ENCODE measurements around the gene ENDOD1. TPM values are rescaled to one million over a fixed set of nuclear protein-coding genes. Genes with fewer than 3 reads are reported as not detected.

The ENDOD1 gene
- total RNA-seq, 1 experiment from 2014 or later, result 28.2 TPM

DNA sequence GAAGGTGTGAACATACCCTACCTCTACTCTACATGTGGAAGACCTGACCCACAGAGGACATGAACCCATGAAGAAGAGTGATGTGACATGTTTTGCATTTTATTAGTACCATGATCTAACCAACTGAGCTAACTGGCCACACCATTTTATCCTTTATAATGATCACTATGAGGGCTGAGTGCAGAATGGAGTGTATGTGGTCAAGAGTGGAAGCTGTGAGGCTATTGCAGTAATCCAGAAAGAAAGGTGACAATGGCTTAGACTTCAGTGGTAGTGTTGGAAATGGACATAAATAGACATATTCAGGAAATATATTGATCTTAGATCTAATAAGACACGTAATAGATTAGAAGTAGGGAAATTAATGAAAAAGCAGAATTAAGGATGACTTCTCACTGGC, 19.2 kb upstream of the ENDOD1 start:
- Histone ChIP-seq H3K36me3 (ENCODE audit: control insufficient read depth, insufficient read depth, low read length) (peaks cover 2% of the 10 kb centered on the region; the same call in 1 of the 2 replicates), H3K27me3 (ENCODE audit: control insufficient read depth, insufficient read depth, low read length) (no peaks in the 10 kb centered on the region), H3K4me3 (ENCODE audit: low read depth in 2 of 2, low read length in 2 of 2) (no peak overlapping the region), H3K27ac (ENCODE audit: low read length) (no peak overlapping the region), H3K9me3 (ENCODE audit: control insufficient read depth, insufficient read depth, low read depth, low read length) (no peaks in the 10 kb centered on the region), H3K4me1 (ENCODE audit: control insufficient read depth, insufficient read depth, low read length) (peaks cover 8% of the 10 kb centered on the region; the same call in 1 of the 2 replicates)
- no peak for TF ChIP-seq TCF7L2 (IDR thresholded peaks at IDR 0.05; ENCODE audit: low read depth, low read length)
- TF ChIP-seq SIN3A (IDR thresholded peaks at IDR 0.05; ENCODE audit: borderline replicate concordance, insufficient read depth, low read depth, low read length), result no peak
- TF ChIP-seq, protein P1, sequence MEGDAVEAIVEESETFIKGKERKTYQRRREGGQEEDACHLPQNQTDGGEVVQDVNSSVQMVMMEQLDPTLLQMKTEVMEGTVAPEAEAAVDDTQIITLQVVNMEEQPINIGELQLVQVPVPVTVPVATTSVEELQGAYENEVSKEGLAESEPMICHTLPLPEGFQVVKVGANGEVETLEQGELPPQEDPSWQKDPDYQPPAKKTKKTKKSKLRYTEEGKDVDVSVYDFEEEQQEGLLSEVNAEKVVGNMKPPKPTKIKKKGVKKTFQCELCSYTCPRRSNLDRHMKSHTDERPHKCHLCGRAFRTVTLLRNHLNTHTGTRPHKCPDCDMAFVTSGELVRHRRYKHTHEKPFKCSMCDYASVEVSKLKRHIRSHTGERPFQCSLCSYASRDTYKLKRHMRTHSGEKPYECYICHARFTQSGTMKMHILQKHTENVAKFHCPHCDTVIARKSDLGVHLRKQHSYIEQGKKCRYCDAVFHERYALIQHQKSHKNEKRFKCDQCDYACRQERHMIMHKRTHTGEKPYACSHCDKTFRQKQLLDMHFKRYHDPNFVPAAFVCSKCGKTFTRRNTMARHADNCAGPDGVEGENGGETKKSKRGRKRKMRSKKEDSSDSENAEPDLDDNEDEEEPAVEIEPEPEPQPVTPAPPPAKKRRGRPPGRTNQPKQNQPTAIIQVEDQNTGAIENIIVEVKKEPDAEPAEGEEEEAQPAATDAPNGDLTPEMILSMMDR (IDR thresholded peaks at IDR 0.05), result no peak
- TF ChIP-seq, protein P2, sequence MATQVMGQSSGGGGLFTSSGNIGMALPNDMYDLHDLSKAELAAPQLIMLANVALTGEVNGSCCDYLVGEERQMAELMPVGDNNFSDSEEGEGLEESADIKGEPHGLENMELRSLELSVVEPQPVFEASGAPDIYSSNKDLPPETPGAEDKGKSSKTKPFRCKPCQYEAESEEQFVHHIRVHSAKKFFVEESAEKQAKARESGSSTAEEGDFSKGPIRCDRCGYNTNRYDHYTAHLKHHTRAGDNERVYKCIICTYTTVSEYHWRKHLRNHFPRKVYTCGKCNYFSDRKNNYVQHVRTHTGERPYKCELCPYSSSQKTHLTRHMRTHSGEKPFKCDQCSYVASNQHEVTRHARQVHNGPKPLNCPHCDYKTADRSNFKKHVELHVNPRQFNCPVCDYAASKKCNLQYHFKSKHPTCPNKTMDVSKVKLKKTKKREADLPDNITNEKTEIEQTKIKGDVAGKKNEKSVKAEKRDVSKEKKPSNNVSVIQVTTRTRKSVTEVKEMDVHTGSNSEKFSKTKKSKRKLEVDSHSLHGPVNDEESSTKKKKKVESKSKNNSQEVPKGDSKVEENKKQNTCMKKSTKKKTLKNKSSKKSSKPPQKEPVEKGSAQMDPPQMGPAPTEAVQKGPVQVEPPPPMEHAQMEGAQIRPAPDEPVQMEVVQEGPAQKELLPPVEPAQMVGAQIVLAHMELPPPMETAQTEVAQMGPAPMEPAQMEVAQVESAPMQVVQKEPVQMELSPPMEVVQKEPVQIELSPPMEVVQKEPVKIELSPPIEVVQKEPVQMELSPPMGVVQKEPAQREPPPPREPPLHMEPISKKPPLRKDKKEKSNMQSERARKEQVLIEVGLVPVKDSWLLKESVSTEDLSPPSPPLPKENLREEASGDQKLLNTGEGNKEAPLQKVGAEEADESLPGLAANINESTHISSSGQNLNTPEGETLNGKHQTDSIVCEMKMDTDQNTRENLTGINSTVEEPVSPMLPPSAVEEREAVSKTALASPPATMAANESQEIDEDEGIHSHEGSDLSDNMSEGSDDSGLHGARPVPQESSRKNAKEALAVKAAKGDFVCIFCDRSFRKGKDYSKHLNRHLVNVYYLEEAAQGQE (IDR thresholded peaks at IDR 0.05; ENCODE audit: insufficient read depth in 1 of 2, low read depth in 2 of 2, low read length in 1 of 2), result no peak
- no peak for TF ChIP-seq POLR2AphosphoS5 (IDR thresholded peaks at IDR 0.05; ENCODE audit: low read depth, low read length)
- BruUV-seq (replicated peaks), result no TSS peak
- intact Hi-C loops (cut with micrococcal nuclease; ENCODE audit: unreplicated experiment), result no loop called here
- POLR2A ChIA-PET, result no interaction called here
- CTCF ChIA-PET, result interaction anchor here (1.1 to 1.2 kb wide), 2 partner anchors 25 to 80 kb away, joined by 3 to 4 read pairs; no protein-coding TSS in a partner anchor
- ATAC-seq (no peak), DNase-seq (ENCODE audit: low read depth, low spot score) (no peak)
- in situ Hi-C loops (cut with HindIII; ENCODE audit: low pct_unique_long_range_greater_than_20kb, low sequenced_read_pairs), result no loop called here

DNA sequence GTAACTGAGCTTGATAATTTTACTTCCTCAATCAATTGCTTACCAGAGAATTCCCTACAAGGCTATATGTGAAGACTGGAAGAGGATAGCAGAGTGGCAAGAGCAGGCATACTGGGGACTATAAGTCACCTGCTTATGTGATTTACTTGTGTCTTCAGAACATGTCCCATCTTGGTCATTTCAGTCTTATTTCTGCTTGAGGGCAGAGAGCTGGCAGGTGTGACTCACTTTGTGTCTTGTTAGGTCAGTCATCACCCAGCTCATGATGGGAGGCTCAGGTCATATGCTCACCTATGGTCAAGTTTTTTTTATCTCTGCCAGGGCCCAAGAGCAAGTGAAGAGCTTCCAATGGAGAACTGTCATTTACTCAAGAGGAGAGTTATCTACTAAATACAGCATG, 16.7 kb upstream of the ENDOD1 start:
- TF ChIP-seq POLR2AphosphoS5 (IDR thresholded peaks at IDR 0.05; ENCODE audit: low read depth, low read length), result no peak
- no peak for TF ChIP-seq SIN3A (IDR thresholded peaks at IDR 0.05; ENCODE audit: borderline replicate concordance, insufficient read depth, low read depth, low read length)
- TF ChIP-seq TCF7L2 (IDR thresholded peaks at IDR 0.05; ENCODE audit: low read depth, low read length), result no peak
- in situ Hi-C loops (cut with HindIII; ENCODE audit: low pct_unique_long_range_greater_than_20kb, low sequenced_read_pairs), result no loop called here
- ChIA-PET CTCF (no interaction called here), POLR2A (no interaction called here)
- BruUV-seq (replicated peaks), result no TSS peak
- Histone ChIP-seq H3K27ac (ENCODE audit: low read length) (no peak overlapping the region), H3K36me3 (ENCODE audit: control insufficient read depth, insufficient read depth, low read length) (no peaks in the 10 kb centered on the region; the same call in 1 of the 2 replicates), H3K27me3 (ENCODE audit: control insufficient read depth, insufficient read depth, low read length) (no peaks in the 10 kb centered on the region), H3K4me3 (ENCODE audit: low read depth in 2 of 2, low read length in 2 of 2) (no peak overlapping the region), H3K9me3 (ENCODE audit: control insufficient read depth, insufficient read depth, low read depth, low read length) (no peaks in the 10 kb centered on the region), H3K4me1 (ENCODE audit: control insufficient read depth, insufficient read depth, low read length) (peaks cover 8% of the 10 kb centered on the region; the same call in 1 of the 2 replicates)
- no peak for ATAC-seq
- DNase-seq (ENCODE audit: low read depth, low spot score), result no peak
- intact Hi-C loops (cut with micrococcal nuclease; ENCODE audit: unreplicated experiment), result no loop called here

DNA sequence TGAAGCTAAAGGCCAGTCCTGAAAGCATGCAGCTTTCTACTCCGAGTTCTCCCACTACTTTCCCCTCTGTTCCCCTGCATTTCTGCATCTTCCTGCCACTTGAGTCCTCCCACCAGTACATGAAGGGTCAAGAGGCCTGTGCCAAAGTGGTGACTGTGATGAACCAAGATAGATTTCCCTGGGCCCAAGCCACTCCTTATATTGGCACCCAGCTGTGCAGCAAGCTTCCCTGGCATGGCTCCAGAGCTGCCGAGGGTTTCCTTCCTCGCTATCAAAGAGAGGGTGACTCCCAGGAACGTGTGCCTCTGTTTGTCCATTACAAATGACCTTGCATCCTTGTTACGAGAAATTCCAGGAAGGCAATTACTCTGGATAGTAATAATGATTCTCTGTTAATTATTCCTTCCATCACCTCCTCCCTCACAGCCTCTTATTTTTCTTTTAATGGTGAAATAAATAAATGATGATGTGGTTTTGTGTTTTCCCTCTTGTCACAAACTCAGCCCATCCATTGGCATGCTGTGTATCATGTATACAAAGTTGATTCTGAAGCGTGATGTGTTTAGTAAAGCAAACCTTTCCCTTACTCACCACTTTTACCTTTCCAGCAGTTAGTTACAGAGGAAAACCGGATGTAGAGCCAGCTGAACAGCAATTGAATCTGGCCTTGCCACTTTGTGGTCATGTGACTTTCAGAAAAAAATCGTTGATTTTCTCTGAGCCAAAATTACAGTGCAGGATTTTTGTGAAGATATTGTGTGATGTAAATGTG, 14.7 kb upstream of the ENDOD1 start:
- TF ChIP-seq, protein P1 (IDR thresholded peaks at IDR 0.05), result no peak
- TF ChIP-seq TCF7L2 (IDR thresholded peaks at IDR 0.05; ENCODE audit: low read depth, low read length) (no peak), SIN3A (IDR thresholded peaks at IDR 0.05; ENCODE audit: borderline replicate concordance, insufficient read depth, low read depth, low read length) (no peak), POLR2AphosphoS5 (IDR thresholded peaks at IDR 0.05; ENCODE audit: low read depth, low read length) (no peak)
- TF ChIP-seq, protein P2 (IDR thresholded peaks at IDR 0.05; ENCODE audit: insufficient read depth in 1 of 2, low read depth in 2 of 2, low read length in 1 of 2), result no peak
- no peak overlapping the region for H3K4me3 ChIP-seq (ENCODE audit: low read depth in 2 of 2, low read length in 2 of 2)
- BruUV-seq (replicated peaks), result no TSS peak
- DNase-seq (ENCODE audit: low read depth, low spot score) (no peak), ATAC-seq (no peak)
- H3K27me3 ChIP-seq (ENCODE audit: control insufficient read depth, insufficient read depth, low read length), result no peaks in the 10 kb centered on the region
- no peaks in the 10 kb centered on the region for H3K9me3 ChIP-seq (ENCODE audit: control insufficient read depth, insufficient read depth, low read depth, low read length)
- H3K27ac ChIP-seq (ENCODE audit: low read length), result no peak overlapping the region
- CTCF ChIA-PET, result no interaction called here
- H3K4me1 ChIP-seq (ENCODE audit: control insufficient read depth, insufficient read depth, low read length), result no peaks in the 10 kb centered on the region
- no peaks in the 10 kb centered on the region for H3K36me3 ChIP-seq (ENCODE audit: control insufficient read depth, insufficient read depth, low read length)
- POLR2A ChIA-PET, result no interaction called here
- in situ Hi-C loops (cut with HindIII; ENCODE audit: low pct_unique_long_range_greater_than_20kb, low sequenced_read_pairs), result no loop called here
- intact Hi-C loops (cut with micrococcal nuclease; ENCODE audit: unreplicated experiment), result no loop called here
